Suppressor macrophage treated with lipopolysaccharide for 1 hour (primary cell): ENCODE data around the gene MAP4K2.

Experiments
- DNase-seq, 3 donors: peaks; one replicate each; pipeline ENCODE4 v3.0.0-alpha.2; 2020 to 2022

MAP4K2 gene

GRCh38 chr11:64766881-64767280 is 36.1 kb downstream of the MAP4K2 start:
- no peak for DNase-seq

DNA sequence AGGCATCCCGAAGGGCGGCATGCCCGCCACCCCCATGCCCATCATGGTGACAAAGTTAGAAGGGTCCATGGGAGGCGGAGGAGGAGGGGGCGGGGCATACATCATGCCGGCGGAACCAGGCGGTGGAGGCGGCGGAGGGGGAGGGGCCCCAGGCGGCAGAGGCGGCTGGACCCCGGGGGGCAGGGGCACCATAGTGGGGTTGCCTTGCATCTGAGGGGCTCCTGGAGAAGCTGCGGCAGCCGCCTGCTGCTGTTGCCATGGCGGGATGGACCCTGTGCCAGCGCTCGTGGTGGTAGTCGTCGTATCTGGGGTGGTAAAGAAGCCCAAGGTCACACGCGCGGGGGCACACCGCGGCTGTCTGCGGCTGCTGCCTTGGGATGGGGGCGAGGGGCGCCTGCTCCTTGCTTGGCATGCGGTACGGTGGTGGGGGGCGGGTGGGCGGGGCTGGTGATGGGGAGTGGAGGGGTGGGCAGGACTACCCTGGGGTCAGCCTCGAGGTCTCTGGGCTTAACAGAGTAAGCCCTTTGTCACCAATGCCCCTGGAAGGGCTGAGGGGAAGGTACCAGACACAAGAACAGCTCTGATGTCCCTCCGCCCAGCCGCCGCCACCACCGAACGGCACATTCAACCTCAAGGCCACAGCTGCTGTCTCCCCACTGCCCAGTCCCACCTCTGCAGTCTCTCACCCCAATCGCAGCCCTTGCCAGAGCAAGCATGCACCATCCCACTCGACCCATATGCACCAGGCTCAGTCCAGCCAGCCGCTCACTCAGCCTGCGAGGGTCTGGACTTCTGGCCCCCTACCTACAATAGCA is 37.0 kb downstream of the MAP4K2 start:
- DNase-seq = no peak

- no peak for DNase-seq
Measured at GRCh38 chr11:64765291-64765850, 37.6 kb downstream of the MAP4K2 start.

GRCh38 chr11:64764753-64765152 is 38.3 kb downstream of the MAP4K2 start:
- no peak for DNase-seq

DNA sequence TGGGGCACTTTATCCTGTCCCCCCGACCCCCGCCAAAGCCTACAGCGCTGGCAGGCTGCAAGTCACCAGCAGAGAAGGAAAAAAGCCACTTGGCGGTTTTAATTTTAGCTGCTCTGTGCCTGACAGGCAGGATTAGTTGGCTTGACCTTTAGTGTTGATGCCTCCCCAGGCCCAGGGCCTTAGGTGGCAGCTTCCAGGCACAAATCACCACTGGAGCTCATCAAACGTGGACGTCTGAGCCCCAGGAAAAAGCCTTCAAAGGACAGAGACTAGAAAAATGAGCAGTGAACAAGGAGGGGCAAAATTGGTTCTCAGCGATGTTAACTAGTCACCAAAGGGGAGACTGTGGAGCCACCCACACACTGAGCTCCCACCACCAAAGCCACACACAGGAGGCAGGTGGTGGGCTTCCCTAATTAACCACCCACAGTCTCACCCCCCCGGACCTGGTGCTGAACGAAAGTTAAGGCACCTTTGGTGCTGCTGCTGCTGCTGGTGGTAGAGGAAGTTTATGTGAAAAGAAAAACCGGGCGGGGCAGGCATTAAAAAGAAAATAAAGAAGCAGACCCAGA is 38.9 kb downstream of the MAP4K2 start:
- no peak for DNase-seq

DNA sequence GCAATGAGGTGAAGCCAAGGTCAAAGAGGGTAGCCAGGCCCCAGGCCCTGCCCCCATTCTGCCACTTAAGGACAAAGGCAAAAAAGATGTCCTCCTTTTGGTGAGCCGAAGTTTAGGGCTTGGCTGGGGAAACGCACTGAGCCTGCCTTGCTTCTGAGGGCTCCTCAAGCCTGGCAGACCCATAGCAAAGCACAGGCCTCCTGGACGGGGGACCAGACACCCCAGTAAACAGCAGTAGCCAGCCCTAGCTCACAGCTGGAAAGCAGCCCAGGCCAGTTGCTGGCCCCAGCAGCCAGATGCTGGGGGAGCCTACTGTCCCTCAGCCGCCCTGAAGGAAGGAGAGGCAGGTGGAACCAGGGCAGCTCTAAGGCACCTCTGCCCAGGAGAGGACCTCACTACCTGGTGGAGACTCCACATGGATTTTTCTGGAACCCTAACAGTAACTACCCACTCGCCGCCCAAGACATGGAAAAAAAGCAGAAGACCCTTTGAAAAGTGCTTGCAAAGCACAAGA is 39.4 kb downstream of the MAP4K2 start:
- no peak for DNase-seq

GRCh38 chr11:64762674-64763525 is 40.1 kb downstream of the MAP4K2 start:
- DNase-seq = no peak

GRCh38 chr11:64762277-64762673 is 40.7 kb downstream of the MAP4K2 start:
- no peak for DNase-seq

DNA sequence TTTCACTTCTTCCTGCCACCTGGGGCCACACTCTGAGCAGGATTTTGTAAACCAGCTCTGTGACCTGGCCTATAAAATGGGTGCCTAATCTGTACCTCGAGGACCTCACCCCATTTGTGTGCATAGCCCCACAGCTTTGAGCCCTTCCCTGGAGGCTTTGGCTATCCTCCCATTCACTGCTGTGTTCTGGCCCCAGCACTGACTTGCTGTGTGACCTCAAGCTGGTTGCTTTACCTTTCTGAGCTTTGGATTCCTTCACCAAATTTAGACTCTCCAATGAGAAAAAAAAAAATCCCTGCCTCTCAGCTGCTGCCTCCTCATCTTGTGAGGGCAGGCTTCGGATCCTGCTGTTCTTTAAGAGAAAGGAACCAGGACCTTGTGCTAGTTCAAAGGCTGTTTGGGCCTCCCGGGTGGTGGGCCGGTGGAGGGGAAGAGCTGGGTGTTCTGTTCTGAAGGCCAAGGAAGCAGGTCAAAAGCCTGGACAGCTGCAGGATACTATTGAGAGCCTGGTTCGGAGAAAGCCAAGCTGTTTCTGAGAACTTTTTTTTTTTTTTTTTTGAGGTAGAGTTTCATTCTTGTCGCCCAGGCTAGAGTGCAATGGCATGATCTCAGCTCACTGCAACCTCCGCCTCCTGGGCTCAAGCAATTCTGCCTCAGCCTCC is 42.1 kb downstream of the MAP4K2 start:
- no peak for DNase-seq

GRCh38 chr11:64759722-64760719 is 43.0 kb downstream of the MAP4K2 start, which contains the start of gene PYGM:
TSS of gene PYGM (minus strand) at chr11:64759974. CDS start at chr11:64759898, 76 bp downstream.
- no peak for DNase-seq

GRCh38 chr11:64759131-64759721 is 43.8 kb downstream of the MAP4K2 start:
- no peak for DNase-seq

GRCh38 chr11:64758330-64759079 is 44.5 kb downstream of the MAP4K2 start:
- no peak for DNase-seq

DNA sequence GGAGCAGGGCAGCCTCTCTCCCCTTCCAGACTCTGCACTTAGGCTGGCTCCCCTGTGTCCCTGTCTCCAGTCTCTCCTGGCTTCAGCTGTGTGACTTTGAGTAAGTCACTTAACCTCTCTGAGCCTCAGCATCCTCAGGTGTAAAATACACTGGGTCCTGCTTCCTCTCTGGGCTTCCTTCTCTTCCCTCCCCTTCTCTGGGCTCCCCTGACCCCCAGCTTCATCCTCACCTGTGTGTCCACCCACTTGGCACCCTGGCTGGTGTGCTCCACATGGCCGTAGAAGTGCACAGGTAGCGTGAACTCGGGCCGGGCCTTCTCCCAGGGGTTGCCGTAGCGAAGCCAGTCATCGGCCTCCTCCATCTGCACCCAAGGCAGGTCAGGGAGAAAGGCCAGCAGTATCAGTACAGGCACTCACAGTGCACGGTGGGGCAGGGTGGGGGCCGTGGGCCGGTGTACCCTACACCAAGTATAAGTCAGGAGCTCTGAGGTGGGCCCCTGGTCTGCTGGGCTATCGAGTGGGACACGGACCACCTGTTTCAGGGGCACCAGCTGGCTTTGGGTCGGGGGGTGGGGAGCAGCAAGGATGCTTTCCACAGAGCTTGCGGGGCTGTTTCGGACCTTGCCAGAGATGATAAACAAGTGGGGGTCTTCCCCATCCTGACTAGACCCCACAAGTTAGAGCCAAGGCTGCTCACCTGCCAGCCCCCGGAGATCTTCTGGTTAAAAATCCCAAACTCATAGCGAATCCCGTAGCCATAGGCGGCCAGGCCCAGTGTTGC is 45.3 kb downstream of the MAP4K2 start:
- no peak for DNase-seq

DNA sequence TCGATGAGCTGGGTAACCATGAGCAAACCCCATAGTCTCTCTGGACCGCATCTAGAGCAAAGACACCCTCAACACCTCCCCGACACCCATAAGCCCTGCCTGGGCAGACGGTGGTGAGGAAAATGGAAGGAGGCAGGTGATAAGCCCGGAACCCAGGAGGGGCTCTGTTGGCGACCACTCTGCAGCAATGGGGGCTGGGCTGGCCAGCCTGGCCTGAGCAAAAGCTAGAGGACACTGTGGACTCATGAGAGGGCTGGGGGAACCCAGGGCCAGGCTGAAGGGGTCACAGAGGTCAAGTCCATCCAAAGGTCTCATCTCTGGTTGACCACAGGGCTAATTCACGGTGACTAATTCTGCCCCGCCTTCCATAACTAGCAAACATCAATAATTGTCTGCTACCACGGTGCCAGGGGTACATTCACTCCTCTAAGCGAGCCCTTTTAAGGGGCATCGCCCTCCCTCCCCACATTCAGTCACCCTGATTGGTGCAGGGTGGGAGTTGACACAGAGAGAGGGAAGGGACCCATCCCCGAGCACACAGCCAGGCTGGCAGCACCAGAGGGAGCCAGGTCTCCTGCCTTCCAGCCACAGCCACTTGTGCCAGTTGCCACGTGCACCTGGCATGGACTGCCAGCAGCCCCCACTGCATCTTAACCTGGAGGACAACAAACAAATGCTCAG is 47.2 kb downstream of the MAP4K2 start:
- DNase-seq = no peak

- no peak for DNase-seq
Measured at GRCh38 chr11:64754919-64755662, 47.9 kb downstream of the MAP4K2 start.

- no peak for DNase-seq
Measured at GRCh38 chr11:64754124-64754918, 48.7 kb downstream of the MAP4K2 start.
